Urothelium cell line (cell line): Measurements from ENCODE around the gene MAN1C1.
A peak's percentile ranks its signal among the peaks of the same experiment; 100 is the strongest.

Experiments
- DNase-seq: peaks from one replicate; pipeline ENCODE4 v3.0.0; 2011; ENCODE audit warnings: low spot score, mixed read lengths
- FAIRE-seq: peaks from 2 replicates; lab custom pipeline; 2011; peaks lifted over from hg19 to GRCh38; lab: Jason Lieb, UNC

MAN1C1 gene

DNA sequence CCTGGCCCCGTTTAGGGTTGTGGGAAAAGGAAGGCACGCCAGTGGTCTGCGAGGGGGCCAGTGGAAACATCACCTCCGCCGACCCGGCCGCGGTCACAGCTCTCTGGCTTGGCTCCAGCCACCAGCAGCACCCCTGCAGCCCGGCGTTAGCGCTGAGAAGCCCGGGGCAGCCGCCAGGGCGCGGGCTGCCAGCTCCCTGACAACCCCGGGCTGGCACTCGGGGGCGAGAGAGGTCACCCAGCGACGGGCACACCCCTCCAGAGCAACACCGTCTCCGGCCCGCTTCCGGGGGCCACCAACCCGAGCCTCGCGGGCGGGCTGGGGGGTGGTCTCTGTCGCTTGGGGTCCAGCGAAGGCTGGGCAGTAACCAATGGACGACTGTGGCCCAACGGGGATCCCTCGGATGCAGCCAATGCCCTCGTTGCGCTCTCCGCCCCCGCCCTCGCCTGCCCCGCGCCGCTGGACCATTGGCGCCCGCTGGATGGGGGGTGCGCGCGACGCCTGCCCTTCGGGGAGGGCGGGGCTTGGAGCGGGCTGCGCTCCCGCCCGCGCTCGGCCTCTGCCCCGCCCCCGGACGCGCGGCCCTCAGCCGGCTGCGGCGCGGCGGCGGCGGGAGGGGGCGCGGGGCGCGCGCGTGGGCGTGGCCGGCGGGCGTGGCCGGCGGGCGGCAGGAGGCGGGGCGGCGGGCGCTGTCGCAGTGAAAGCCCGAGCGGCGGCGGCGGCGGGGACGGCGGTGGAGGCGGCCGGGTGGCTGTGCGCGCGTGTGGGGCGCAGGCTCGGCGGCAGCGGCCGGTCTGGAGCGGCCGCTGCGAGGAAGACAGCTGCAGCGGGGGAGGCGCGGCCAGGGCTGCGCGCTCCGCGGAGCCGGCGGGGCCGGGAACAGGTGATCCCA, at the start of gene MAN1C1:
Gene MAN1C1, plus strand, starts transcription at position 697 of the 892 bp plus-strand sequence. CDS start 1,007 bp downstream, outside the sequence.
- peak; percentile 84 for FAIRE-seq
- DNase-seq = peak; percentile 98

DNA sequence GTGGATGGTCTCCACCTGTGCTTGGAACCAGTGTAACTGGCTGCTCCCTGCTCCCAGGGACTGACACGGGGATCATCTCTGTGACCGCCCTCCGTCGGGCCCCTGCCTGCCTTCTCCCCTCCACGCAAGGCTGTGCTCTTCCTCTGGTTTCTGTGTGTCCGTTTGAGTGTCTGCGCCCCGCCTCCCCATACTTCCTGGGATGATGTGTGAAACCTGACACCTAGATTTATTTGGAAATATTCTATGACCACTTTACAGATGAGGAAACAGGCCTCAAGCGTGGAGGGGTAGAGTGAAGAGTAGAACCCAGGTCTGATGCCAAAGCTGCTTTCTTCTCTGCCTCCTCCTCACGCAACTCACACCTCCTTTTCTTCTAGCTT, 48.9 kb upstream of the MAN1C1 start:
- DNase-seq (no peak), FAIRE-seq (no peak)

DNA sequence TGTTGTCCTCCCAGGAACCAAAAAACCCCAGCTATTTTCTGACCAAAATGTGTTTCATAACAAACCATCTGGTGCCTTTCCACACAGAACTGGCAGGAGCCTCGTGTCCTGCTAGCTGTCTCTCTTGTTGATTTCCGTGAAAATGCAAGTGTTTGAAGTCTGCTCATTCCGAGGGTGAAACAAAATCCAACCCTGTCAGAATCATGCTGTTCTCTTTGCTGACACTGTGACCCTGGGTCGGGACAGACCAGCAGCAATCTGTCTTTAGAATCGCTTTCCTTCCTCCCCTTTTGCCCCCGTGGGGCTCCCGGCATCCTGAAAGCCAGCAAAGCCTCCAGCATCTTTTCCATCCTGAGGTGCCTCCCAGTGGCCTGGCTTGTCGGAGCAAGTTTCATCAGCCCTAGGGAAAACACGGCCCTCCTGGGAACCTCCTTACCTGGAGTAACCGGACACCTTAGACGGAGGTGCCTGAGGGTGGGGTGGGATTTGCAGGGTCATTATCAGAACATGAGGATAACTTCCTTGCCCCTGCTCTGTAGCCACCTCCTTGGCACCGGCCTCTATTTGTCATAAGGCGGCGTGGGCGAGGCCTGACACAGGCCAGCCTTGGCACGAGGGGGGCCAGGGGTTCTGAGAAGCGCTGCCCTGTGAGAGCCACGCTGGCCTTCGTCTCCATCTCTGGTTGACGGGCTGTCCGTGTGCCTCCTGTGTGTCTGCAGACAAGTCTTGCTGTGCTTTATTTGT, 48.3 kb upstream of the MAN1C1 start:
- FAIRE-seq (no peak), DNase-seq (peak; percentile 71)

DNA sequence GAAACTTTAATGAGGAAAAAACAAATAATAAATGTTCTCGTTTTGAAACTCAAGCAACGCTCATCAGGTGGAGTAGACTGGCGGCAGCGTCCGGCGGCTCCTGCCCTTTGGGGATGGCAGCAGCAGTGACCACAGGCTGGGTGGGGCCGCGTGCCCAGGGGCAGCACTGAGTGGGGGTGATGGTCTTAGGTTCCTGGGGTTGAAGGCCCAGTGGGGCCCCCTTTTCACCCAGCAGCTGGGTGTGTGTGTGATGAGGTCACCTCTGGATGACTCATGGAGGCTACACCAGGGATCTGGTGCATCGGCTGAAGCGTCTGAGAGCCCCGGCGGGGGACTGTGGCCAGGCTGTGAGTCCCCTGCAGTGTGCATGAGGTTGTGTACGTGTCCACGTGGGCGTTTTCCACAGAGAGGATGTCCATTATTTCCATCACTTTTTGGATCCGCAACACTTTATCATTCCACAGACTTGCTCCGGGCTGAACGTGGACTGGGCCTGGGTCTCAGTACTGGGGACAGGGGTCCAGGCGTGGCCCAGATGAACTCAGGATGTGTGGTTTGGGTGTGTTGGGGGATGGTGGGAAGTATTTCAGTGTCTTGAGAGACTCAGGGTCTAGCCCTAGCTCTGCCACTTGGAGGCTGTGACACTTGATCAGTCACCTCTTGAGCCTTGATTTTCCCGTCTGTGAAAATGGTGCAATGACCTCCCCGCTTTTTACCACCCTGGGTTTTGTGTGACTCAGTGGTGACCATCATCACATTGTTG, 47.6 kb upstream of the MAN1C1 start:
- peak; percentile 93 for DNase-seq
- peak; percentile 5 for FAIRE-seq

DNA sequence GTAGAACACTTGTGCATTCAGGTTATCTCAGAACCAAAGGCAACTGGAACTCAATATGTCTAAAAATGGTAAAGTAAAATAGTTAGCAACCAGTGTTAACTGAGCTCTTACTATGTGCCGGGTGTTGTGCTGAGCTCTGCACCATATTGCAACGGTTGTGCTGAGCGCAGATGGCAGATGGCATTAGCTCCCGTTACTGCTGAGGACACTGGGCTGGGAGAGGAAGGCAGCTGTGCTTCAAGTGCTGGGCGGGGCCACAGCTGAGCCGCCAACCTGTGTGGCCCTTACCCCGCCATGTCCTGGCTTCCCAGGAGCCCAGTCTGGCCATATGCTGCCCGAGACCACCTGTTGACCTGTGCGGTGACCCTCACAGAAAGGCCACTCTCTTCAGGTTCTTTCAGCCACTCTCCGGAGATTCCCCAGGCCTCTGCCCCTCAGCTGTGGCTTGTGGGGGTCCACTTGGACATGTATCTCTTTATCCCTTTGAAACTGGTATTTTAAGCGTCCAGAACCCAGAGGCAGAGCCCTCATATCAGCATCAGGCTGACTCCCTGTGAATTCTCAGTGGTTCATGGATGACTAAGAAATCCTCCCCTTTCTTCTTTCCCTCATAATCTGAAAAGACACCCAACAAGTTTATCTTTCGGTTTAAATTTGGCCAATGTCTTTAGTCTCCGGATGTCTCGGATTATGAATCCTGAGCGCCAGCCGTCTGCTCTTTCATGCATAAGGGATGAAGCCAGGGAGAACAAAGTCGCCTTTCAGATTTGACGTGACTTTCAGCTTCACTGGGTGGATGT, 46.8 kb upstream of the MAN1C1 start:
- FAIRE-seq (no peak), DNase-seq (no peak)

DNA sequence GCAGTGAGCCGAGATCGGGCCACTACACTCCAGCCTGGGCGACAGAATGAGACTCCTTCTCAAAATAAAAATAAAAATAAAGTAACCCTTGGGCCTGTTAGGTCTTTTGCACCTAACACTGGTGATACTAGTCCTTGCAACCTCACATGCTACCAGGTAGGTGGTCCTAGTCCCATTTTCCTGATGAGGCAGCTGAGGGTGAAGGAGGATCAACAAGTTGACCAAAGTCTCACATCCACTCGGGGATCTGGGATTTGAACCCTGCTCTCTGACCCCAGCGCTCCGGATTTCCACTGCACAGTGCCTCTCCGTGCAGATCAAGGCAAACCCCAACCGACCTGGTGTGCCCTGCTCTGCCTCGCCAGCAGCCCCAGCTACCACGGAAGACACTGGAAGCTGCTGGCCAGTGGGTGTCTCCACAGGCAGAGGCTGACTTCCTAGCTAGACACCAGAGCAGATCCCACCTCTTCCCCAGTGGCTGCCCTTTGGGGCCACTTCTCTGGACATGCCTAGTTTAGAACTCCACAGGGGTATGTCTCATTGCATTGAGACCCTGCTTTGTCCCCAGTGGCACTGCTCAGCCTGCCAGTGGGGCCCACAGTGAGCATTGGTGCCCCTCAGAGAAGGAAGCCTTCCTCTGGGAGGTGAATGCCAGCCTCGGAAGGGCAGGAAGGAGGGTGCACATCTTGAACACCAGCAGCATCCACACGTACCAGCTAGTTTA, 45.6 kb upstream of the MAN1C1 start:
- no peak for DNase-seq
- no peak for FAIRE-seq

DNA sequence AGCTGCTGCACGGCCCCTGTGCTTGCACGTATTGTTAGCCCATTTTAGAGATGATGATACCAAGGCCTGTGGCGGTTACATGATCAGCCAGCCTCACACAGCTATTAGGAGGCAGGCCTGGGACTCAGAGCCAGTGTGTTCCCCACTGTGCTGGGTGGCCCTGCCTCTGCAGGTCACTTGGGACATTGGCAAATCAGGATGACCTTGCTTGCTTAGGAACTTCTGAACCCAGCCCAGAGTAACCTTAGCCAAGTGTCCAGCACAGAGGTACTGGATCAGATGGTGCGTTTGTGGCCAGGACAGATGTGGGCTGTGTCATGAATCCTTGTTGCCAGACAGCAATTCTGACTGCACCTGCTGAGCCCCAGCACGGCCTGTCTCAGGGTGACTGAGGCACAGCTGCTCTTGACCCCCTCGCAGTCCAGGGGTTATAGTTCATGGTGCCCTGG, 45.0 kb upstream of the MAN1C1 start:
- FAIRE-seq (no peak), DNase-seq (no peak)

DNA sequence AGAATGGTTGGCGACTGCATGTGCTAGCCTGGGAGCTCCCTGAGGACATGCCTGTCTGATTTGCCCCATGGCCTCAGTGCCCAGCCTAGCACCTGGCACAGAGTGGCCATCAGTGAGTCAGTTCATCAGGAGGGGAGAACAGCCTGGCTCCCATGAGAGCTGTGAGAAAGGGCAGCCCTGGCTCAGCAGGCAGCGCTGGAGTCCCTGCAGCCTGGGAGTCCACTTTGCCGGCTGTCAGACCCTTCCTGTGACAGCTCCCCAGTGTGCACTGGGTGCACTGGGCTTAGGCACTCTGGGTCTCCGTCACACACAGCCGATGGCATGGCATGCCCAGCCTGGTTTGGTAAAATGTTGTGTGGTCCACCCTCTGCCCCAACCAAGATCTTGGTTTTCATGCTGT, 44.5 kb upstream of the MAN1C1 start:
- no peak for FAIRE-seq

DNA sequence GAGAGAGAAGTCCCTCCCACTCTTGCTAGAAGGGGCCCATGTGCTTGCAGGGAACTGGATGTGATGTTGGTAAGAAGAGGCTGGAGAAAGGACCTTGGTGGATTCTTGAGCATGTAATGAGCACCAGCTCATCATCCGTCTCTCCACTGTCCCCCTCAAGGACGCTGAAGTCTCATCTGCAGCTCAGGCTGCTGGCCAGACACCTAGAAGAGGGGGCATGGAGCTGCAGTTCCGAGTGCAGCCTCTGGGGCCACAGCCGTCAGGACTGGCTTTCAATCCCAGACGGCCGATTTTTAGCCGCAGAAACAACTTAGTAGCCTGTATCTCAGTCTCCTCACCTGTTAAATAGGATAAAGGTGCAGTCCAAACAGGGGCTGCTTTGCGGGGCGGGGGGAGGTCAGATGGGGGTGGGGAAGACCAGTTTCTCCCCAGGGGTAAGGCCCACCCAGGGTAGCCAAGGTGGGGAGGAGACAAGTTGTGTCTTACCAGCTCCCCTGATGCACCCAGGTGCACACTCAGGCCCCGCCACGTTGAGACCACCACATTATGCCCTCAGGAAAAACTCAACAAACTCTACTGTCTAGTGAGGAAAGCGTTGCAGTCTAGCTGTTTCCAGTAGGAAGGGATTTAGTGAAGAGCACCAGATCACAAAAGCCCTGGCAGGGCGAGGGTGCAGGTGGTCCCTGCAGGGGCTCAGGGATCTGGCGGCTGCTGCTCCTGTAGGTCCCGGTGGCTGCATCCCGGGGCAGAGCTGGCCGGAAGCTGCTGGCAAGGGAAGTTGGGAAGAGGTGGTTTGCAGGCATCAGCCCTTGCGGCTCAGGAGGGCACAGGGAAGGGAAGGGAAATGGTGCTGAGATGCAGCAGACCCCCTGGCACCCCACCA, 43.6 kb upstream of the MAN1C1 start:
- DNase-seq = peak; percentile 76
- FAIRE-seq = no peak

More for the DNA sequence above, 44.5 kb upstream of the MAN1C1 start:
- no peak for DNase-seq

DNA sequence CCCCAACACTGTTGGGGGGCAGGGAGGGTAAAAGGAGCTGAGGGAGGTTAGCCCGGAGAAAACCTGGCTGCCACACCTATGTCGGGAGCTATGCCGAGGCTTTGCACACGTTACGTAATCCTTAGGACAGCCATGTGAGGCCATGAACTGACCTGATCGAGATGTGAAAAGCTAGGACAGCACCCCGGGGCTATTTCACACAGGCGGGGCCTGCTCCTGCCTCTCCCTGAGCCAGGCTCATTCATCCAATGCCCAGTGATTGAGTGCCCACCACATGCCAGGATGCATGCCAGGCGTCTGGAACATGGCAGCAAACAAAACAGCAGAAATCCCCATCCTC, 43.0 kb upstream of the MAN1C1 start:
- DNase-seq = no peak
- FAIRE-seq = no peak

DNA sequence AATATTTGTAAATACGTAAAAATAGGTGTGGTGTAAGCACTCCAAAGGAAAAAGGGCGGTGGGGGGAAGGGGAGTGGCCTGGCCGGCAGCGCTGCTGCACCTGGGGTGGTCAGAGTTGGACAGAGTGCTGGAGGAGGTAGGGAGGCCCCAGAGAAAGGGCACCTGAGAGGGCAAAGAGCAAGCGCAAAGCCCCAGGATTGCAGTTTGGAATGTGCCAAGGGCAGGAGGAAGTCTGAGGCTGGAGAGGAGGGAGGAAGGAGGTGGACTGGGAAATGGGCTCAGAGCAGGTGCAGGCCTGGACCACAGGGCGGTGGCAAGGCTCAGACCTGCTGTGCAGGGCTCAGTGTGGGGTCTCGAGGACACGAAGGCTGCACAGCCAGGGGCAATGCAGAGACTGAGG, 42.6 kb upstream of the MAN1C1 start:
- no peak for FAIRE-seq
- no peak for DNase-seq

DNA sequence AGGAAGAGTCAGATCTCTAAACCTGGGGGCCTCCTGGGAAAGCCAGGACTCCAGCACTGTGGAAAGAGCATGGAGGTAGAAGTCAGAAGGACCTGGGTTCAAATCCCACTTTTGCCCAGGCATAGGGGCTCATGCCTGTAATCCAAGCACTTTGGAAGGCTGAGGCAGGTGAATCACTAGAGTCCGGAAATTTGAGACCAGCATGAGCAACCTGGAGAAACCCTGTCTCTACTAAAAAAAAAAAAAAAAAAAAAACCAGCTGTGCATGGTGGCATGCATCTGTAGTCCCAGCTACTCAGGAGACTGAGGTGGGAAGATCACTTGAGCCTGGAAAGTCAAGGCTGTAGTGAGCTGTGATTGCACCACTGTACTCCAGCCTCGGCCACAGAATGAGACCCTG, 41.4 kb upstream of the MAN1C1 start:
- FAIRE-seq = no peak
- DNase-seq = no peak

DNA sequence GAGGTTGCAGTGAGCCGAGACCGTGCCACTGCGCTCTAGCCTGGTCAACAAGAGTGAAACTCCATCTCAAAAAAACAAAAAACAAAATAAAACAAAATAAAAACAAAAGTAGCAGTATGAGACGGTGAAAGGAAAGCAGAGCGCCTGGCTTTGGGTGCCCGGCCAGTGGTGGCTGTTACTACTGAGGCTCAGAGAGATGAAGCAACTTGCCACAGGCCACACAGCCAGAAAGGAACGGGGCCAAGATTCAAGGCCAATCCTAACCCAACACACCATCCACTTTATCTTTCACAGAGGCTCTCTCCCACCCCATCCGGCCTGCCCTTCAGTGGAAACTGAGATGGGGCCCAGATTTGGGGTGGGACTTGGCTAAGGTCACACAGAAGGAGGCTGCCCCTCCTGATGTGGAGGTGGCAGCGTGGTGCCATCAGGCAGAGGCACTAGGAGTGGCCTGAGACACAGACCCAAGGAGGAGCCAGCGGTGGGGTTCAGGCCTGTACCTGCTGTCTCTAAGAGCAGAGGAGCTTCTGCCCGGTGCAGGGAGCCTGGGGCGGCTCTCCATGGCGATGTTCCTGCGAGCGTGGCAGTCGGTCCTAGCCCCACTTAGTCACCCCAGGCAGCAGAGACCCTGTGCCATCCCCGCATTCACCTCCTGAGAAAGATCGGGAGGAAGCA, 40.0 kb upstream of the MAN1C1 start:
- DNase-seq = no peak

DNA sequence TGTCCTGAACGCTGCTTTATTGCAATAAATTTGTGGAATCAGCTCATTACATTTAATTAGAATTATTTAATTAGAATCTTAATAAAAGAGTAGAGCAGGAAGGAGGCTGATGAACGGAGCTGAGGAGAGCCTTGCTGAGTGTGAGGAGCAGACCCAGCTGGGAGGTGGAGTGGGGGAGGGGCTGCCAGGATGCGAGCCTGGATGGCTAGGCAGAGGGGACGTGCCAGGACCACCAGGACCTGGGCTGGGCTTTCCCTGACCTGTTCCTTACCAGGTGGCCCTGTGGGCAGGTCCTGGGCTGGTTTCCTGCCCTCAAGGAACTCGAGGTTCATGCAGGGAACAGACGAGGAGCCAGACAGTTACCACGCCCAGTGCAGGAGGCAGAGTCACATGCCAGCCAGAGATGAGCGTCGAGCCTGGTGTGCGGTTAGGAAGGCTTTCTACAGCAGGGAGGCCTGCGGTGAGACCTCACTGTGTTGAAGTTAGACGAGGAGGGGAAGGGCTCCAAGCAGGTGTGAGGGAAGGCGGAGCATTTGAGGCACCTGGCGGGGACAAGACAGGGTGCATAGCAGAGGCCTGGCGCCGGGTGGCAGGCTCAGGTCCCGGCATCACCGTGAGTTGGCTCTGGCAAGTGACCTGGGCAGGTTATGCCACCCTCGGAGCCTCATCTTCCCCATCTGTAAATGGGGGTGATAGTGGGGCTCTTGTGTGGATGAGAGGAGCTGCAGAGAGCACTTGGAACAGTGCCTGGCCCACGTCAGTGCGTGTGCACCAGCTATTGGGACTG, 39.3 kb upstream of the MAN1C1 start:
- DNase-seq = no peak

More for the DNA sequence above, 40.0 kb upstream of the MAN1C1 start:
- no peak for FAIRE-seq

DNA sequence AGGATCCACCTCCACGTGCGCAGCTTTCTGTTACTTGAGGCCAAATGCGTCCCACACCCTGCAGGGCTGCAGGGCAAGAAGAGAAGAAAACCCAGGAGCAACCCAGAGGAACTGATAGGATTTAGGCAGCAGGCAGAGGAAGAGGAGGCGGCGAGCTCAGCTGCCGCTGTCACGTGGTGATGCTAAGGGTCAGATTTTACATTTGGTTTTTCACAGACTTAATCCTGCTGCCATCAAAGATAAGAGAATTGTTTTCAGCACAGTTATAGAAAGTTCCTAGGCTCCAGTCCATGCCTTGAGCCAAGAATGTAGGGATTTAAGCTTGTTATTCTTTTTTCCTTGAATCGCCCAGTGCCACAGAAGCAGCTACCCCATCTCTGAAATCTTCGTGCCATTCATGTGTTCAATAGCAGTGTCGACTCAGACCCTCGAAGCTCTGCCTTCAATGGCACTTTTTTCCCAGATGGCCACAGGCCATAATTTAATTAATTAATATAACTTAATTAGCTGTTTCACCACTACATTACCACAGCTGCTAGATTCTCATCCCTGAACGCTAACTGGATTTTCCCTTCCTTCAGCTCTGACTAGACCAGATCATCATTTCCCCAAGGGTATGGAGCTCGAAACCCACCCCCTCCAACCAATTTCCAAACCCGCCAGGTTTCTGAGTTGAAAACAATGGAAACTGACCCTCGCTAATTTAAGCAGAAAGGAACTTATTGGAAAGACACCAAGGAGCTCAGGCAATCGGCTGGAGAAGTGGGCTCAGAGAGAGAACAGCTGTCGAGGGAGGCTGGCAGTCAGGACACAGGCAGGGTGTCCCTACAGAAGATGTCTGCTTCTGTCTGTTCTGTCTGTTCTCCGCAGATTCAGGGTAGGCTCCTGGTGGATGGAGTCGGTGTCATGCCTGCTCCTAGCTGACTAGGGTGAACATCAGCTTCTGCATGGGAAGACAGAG, 37.0 kb upstream of the MAN1C1 start:
- DNase-seq = no peak
- no peak for FAIRE-seq

More for the DNA sequence above, 39.3 kb upstream of the MAN1C1 start:
- no peak for FAIRE-seq

DNA sequence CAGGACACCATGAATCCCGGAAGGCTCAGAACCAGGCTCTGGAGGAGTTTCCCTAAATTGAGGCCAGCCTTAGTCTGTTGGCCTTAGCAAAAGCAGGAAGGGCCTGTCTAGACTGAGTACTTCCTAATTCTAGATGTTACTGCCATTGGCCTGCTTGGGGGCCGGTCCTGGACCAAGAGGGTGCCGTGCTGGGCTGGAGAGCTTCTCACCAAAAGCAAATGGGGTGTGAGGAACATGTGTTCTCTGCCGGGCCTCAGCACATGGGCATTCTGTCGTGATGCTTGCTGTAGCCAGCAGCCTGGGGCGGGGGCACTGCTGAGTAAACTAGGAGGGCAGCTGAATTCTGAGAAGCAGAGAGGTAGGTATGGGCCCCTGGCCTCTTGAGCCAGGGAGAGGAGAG, 35.7 kb upstream of the MAN1C1 start:
- DNase-seq = no peak
- no peak for FAIRE-seq
